Stimulated activated CD4-positive, alpha-beta T cell treated with anti-CD3 and anti-CD28 coated beads, Interleukin-4, amount 100 ng/mL, for 1 hour (primary cell): ENCODE measurements around the gene ARID1B.

Experiments used
- DNase-seq: peaks from one replicate; pipeline ENCODE4 v3.0.0-alpha.2; 2020

Gene ARID1B

DNA sequence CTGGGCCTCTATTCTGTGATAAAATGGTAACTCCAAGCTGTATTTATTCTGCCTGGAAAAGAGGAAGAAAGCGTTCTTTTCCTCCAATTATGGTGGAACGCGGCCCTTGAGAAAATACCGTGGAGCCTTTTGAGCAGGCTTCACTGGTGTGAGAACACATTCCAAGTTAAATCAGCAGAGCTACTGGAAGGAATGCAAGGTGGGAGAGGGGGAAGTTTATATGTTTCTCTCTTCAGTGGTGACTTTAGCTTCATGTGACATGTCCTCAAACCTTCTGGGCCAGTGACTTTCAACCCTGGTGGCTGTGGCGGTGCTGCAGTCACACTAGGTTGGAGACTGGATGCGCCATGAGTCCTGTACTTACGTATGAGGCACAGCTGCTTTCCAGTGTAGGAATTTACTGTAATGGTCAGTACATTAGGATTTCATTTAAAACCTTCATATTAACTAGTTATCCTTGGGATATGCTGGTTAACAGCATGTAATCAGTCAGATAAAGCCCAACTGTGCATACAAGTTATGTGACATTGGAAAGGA lies 221.7 kb downstream of the ARID1B start:
- DNase-seq: no peak

- no peak for DNase-seq
These were observed 222.6 kb downstream of the ARID1B start for GRCh38 chr6:156999762-157000161.

DNA sequence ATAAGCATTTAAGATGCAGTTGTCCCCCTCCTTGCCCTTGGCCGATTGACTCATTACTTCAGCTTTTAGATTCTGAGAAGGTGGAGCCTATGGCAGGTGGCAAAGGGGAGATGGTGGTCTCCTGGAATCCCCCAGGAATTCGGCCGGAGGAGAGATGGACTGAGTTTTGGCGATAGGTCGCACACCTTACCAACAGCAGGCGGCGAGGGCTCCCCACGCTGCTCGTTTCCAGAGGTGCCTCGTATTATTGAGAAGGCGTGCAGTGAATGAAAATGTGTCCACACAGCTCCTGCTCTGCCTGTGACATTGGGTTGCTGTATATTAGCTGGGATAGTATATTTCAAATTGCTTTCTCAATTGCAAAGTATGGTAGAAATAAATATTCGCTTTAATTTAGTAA lies 224.5 kb downstream of the ARID1B start:
- DNase-seq: no peak

GRCh38 chr6:157002774-157003173 lies 225.6 kb downstream of the ARID1B start:
- no peak for DNase-seq

DNA sequence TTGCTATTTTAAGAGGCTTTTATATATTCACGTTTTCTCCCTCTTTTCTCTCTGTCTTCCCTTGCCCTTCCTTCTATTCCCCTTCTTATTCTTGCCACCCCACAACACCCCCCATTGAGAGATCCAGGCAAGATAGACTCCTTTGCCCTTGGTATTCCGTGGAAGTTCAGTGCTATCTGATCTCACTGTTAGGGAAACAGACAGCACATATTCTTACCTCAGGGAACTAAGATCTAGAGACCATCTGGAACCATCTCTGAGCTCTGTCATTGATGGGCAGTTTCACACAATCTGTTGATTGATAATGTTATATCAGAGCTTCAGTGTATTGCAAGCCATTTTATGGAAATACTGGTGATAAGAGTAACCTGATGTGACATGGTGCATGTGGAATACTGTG lies 228.8 kb downstream of the ARID1B start:
- no peak for DNase-seq

GRCh38 chr6:157008568-157008967 lies 231.4 kb downstream of the ARID1B start:
- no peak for DNase-seq

DNA sequence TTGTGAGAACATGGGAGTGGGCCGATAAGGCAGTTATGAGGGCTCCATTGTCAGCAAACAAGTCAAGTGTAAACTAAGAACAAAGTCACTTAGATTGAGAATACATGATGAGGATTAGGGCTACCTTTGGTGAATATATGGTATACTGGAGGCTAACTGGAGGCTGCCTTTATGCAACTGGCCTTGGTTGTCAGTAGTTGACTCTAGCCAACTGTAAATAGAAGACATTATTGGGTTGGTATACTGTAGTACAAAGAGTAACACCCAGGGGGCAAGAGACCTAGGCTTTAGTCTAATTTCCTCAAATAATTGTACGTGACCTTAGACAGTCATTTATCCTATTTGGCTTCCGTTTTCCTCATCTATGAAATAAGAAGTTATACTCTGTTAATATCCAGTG lies 235.2 kb downstream of the ARID1B start:
- no peak for DNase-seq

GRCh38 chr6:157013649-157014304 lies 236.6 kb downstream of the ARID1B start:
- DNase-seq: no peak

GRCh38 chr6:157014871-157015270 lies 237.7 kb downstream of the ARID1B start:
- no peak for DNase-seq

DNA sequence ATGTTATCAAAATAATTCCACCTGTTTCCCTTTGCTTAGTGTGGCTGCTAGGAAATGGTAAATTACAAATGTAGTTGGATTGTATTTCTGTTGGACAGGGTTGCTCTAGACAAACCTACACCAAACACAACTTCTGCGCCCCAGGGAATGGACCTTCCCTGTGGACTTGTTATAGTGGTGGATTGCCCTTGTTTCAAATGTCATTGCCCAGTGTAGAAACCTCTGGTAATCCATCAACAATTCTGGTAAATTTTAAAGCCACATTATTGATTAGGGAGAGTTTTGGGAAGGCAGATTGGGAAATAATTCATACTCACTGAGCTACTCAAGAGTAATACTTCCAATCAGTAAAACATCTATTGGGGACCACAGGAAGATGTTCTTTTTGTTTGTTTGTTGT lies 239.8 kb downstream of the ARID1B start:
- DNase-seq: no peak

DNA sequence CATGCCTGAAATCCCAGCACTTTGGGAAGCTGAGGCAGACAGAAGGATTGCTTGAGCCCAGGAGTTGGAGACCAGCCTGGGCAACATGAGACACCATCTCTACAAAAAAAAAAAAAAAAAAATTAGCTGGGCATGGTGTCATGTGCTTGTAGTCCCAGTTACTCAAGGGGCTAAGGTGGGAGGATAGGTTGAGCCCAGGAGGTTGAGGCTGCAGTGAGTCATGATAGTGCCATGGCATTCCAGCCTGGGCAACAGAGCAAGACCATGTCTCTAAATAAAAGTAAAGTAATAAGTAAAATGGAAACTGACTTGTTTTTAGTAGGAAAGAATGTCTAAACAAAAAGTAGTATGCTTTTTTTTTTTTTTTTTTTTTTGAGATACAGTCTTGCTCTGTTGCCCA lies 240.7 kb downstream of the ARID1B start:
- DNase-seq: no peak

- no peak for DNase-seq
These were observed 242.0 kb downstream of the ARID1B start for GRCh38 chr6:157019115-157019641.

DNA sequence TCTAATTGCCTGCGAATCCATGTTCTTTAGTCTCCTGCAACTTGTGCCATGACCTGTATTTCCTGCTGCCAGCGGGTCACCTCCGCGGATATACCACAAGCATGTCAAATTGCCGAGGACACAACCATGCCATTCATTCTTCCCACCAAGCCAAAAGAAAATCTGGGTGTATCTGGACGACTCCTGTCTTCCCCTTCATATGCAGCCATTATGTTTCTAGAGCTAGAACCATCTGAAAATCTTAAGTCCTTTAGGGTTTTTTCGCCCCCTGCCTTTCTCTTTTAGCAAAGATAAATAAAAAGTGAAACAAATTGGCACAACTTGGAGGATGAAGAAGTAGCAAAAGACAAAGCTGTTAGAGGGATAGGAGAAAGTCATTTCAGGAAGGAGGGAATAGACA lies 242.6 kb downstream of the ARID1B start:
- DNase-seq: no peak

GRCh38 chr6:157020398-157020797 lies 243.2 kb downstream of the ARID1B start:
- no peak for DNase-seq

GRCh38 chr6:157020881-157021343 lies 243.7 kb downstream of the ARID1B start:
- DNase-seq: peak; percentile 63

DNA sequence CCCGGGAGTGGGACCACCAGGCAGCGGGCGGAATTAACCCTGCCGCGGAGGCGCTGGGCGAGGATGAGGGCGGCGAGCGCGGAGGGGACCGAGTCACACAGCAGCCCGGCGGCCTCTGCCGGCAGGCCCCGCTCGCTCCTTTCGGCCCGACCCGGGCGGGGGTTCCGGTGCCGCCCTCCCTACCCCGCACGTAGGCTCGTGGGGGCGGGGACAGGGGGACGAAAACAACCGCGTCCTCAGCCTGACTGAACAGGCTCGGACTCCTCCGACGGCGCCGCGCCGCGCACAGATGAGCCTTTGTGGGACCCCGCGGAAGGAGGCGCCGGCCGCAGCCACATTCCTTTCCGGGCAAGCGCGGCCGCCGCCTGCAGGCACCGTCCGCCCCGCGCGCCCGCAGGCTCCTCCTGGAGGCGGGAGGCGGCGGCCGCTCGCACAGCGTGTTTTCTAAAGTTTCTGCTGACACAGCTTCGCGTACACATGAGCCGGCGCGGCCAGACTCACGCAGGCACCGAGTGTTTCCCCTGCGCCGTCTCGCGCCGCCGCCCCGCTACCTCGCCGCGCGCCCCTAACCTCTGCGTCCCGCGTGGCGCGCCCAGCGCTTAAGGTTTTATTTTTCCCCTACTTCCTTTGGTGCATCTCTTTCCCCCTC lies 244.3 kb downstream of the ARID1B start:
- peak; percentile 87 for DNase-seq

- peak; percentile 83 for DNase-seq
These were observed 245.0 kb downstream of the ARID1B start for GRCh38 chr6:157021993-157022740.

- no peak for DNase-seq
These were observed 246.8 kb downstream of the ARID1B start for GRCh38 chr6:157023958-157024357.

- DNase-seq: no peak
These were observed 247.6 kb downstream of the ARID1B start for GRCh38 chr6:157024745-157025144.

- no peak for DNase-seq
These were observed 248.3 kb downstream of the ARID1B start for GRCh38 chr6:157025437-157025836.

DNA sequence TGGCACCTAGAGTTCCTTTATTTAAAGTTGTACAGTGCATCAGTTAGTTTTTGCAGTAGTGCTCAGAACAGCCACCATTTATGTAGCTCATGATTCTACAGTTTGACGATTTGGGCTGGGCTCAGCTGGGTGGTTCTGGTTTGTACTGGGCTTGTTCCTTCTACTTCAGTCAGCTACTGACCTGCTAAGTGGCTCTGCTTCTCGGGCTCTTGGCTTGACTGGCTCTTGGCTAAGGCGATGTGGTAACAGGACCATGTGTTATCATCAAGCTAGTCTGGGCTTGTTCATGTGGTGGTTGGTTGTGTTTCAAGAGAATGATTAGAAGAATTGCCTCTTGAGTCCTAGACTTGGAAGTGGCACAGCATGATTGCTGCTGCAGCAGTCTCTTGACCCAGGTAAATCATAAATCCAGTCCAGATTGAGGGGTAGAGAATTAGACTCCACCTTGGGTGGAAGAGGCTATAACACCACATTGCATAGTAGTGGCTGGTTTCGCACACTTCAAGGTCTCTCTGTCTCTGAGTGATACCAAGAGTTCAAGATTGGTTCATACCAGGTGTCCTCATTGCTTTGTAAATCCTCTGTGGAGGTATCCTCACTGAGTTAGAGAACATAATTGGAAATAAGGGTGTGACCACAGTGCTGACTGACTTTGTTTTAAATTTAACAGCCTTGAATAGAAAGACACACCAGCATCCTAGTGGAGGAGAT lies 253.0 kb downstream of the ARID1B start:
- DNase-seq: no peak

- DNase-seq: no peak
These were observed 253.6 kb downstream of the ARID1B start for GRCh38 chr6:157030755-157031154.

DNA sequence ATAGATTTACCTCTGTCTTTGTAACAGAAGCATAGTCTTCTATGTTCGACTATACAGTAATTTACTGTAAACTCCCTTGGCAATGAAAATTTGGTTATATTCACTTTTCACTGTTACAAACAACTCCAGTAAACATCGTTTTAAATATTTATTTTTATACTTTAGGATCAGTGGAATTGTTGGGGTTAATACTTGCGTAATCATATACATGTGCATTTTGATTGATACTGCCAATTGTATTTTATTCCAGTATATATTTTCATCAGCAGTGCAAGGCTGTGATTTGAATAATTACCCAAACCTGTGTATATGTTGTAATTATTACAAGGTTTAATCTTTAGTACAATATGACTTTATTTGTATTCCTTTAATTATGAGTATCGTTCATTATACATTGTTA lies 255.7 kb downstream of the ARID1B start:
- no peak for DNase-seq
